Loucy (cell line): ENCODE data around the gene GEMIN7.

Experiments used
- EZH2phosphoT487 ChIP-seq: fragments of 200-600 bp; IDR thresholded peaks from 2 replicates; pipeline ENCODE4 v1.6.1; 2018; ENCODE audit warnings: antibody characterized with exemption, mild to moderate bottlenecking, moderate library complexity, borderline replicate concordance
- TF ChIP-seq, protein P1 (sequence below): fragments of 200-600 bp; sonication (generic); conservative IDR thresholded peaks from 2 replicates; pipeline ENCODE4 v1.5.1; 2014; ENCODE audit warnings: mild to moderate bottlenecking, antibody characterized with exemption, low read length

DNA sequence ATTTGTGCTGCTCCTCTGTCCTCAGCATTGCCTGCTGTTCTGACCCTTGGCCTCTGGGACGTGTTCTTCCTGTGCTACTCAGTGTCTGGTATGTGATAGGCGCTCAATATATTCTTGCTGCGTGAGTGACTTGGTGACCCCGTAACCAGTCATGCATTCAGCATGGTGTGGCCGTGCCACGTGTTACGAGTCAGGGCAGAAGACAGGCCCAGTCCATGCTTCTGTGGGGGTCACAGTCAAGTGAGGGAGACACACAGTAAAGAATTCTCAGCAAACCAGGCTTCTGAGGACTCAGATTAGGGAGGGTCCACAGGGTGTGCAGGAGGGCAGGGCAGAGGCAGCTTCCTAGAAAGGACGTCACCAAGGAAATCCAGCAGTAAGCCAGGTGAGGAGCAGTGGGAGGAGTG lies 21.8 kb downstream of the GEMIN7 start:
- TF ChIP-seq, protein P1, sequence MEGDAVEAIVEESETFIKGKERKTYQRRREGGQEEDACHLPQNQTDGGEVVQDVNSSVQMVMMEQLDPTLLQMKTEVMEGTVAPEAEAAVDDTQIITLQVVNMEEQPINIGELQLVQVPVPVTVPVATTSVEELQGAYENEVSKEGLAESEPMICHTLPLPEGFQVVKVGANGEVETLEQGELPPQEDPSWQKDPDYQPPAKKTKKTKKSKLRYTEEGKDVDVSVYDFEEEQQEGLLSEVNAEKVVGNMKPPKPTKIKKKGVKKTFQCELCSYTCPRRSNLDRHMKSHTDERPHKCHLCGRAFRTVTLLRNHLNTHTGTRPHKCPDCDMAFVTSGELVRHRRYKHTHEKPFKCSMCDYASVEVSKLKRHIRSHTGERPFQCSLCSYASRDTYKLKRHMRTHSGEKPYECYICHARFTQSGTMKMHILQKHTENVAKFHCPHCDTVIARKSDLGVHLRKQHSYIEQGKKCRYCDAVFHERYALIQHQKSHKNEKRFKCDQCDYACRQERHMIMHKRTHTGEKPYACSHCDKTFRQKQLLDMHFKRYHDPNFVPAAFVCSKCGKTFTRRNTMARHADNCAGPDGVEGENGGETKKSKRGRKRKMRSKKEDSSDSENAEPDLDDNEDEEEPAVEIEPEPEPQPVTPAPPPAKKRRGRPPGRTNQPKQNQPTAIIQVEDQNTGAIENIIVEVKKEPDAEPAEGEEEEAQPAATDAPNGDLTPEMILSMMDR: no peak
- TF ChIP-seq EZH2phosphoT487: no peak
